ENCODE results near the gene UBE2Q2.

UBE2Q2 gene

DNA sequence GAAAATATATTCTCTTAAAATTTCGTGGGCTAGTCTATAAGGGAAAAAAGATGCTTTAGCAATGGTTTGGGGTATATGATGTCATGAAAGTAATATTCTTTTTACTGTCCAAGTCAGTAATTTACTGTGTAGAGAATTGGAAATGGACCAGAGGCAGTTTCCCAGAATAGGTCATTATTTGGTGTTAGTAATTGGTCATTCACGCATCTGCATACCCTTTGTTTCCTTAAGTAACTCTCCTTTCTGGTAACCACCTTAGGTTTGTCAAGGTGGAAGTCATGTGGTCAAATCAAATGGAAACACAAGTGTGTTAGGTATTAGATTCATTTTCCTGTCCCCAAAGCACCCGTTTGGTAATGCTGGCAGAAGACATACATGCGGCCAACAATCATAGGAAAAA lies 84.4 kb downstream of the UBE2Q2 start:
- no peak for TF ChIP-seq TAF1 (IDR thresholded peaks at IDR 0.05; ENCODE audit: borderline replicate concordance, insufficient read depth, low read length)

GRCh38 chr15:75928680-75929608 lies 85.7 kb downstream of the UBE2Q2 start:
- TF ChIP-seq TAF1 (IDR thresholded peaks at IDR 0.05; ENCODE audit: borderline replicate concordance, insufficient read depth, low read length) (no peak), POLR2AphosphoS5 (IDR thresholded peaks at IDR 0.05; ENCODE audit: low read depth, low read length) (no peak), FOXP2 (optimal IDR thresholded peaks at IDR 0.05; ENCODE audit: borderline replicate concordance, extremely low read depth, extremely low read length, insufficient read depth) (no peak), SIN3A (IDR thresholded peaks at IDR 0.05; ENCODE audit: borderline replicate concordance, insufficient read depth, low read length) (no peak)
- TF ChIP-seq, protein P1, sequence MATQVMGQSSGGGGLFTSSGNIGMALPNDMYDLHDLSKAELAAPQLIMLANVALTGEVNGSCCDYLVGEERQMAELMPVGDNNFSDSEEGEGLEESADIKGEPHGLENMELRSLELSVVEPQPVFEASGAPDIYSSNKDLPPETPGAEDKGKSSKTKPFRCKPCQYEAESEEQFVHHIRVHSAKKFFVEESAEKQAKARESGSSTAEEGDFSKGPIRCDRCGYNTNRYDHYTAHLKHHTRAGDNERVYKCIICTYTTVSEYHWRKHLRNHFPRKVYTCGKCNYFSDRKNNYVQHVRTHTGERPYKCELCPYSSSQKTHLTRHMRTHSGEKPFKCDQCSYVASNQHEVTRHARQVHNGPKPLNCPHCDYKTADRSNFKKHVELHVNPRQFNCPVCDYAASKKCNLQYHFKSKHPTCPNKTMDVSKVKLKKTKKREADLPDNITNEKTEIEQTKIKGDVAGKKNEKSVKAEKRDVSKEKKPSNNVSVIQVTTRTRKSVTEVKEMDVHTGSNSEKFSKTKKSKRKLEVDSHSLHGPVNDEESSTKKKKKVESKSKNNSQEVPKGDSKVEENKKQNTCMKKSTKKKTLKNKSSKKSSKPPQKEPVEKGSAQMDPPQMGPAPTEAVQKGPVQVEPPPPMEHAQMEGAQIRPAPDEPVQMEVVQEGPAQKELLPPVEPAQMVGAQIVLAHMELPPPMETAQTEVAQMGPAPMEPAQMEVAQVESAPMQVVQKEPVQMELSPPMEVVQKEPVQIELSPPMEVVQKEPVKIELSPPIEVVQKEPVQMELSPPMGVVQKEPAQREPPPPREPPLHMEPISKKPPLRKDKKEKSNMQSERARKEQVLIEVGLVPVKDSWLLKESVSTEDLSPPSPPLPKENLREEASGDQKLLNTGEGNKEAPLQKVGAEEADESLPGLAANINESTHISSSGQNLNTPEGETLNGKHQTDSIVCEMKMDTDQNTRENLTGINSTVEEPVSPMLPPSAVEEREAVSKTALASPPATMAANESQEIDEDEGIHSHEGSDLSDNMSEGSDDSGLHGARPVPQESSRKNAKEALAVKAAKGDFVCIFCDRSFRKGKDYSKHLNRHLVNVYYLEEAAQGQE (IDR thresholded peaks at IDR 0.05; ENCODE audit: insufficient read depth in 1 of 2, low read depth in 2 of 2, low read length in 2 of 2): no peak

DNA sequence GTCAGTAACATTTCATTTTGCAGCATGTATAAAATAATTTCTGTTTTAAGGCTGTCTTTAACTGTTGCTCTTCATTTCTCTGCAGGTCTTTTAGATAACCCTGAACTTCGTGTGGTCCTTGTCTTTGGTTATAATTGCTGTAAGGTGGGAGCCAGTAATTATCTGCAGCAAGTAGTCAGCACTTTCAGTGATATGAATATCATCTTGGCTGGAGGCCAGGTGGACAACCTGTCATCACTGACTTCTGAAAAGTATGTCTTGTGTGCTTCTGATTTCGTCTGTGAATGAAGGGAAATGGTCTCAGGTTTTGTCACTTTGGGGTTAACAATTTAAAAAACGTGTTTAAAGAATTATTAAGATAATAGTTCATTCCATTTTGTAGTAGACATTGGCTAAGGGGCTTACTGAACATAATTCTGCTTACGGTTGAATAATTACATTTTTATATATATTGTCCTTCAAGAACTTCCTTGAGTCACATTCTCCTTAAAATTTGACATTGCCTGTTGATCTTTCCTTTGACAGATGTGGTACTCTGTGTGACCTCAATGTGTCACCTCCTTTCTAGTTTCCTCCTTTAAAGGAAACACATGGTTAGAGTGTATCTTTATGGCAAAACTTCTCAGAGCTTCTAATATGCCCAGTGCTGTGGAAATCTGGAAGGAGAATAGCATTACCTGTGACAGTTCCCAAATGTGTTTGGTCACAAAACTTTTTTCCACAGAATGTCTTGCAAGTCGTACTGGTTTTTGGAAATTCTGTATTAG lies 86.7 kb downstream of the UBE2Q2 start:
- TF ChIP-seq, protein P1 (IDR thresholded peaks at IDR 0.05; ENCODE audit: insufficient read depth in 1 of 2, low read depth in 2 of 2, low read length in 2 of 2): no peak
- TF ChIP-seq TAF1 (IDR thresholded peaks at IDR 0.05; ENCODE audit: borderline replicate concordance, insufficient read depth, low read length) (no peak), FOXP2 (optimal IDR thresholded peaks at IDR 0.05; ENCODE audit: borderline replicate concordance, extremely low read depth, extremely low read length, insufficient read depth) (no peak), POLR2AphosphoS5 (IDR thresholded peaks at IDR 0.05; ENCODE audit: low read depth, low read length) (no peak), SIN3A (IDR thresholded peaks at IDR 0.05; ENCODE audit: borderline replicate concordance, insufficient read depth, low read length) (no peak)

- TF ChIP-seq, protein P1 (IDR thresholded peaks at IDR 0.05; ENCODE audit: insufficient read depth in 1 of 2, low read depth in 2 of 2, low read length in 2 of 2): no peak
- TF ChIP-seq POLR2AphosphoS5 (IDR thresholded peaks at IDR 0.05; ENCODE audit: low read depth, low read length): no peak
- no peak for TF ChIP-seq SIN3A (IDR thresholded peaks at IDR 0.05; ENCODE audit: borderline replicate concordance, insufficient read depth, low read length)
- no peak for TF ChIP-seq FOXP2 (optimal IDR thresholded peaks at IDR 0.05; ENCODE audit: borderline replicate concordance, extremely low read depth, extremely low read length, insufficient read depth)
Measured at GRCh38 chr15:75930866-75931265, 87.6 kb downstream of the UBE2Q2 start.

DNA sequence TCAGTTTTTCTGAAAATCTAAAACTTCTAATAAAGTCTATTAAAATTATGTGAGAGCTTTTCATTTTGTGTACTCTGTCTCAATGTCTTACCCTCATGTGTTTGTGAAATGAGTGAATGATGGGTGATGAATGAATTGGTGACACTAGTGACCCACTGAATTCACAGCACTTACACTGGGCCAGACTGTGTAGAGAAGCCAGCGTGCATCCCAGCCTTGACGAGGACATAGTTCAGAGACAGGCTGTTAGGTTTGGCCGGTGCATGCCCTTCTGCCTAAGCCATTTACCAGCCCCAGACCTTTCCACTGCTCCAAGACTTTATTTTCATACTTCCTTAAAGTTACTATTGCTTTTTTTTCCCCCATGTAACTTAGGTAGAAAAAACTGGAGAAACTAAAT lies 99.2 kb downstream of the UBE2Q2 start:
- TF ChIP-seq TAF1 (IDR thresholded peaks at IDR 0.05; ENCODE audit: borderline replicate concordance, insufficient read depth, low read length): no peak
- TF ChIP-seq, protein P1 (IDR thresholded peaks at IDR 0.05; ENCODE audit: insufficient read depth in 1 of 2, low read depth in 2 of 2, low read length in 2 of 2): no peak
